BLaER1 treated with 17β-estradiol and CSF1 and Interleukin-3, amounts not matched to agents 10 nM and 100 nM (cell line): Measurements from ENCODE around the gene SPINT2.

ENCODE experiments used
- H3K27ac ChIP-seq, 11 experiments: shearing (Covaris generic); formaldehyde crosslinking; 2 replicates each; pipeline ENCODE4 v1.8.1; 2022
- H3K27me3 ChIP-seq, 11 experiments: shearing (Covaris generic); formaldehyde crosslinking; 2 replicates each; pipeline ENCODE4 v1.8.1; 2022
- H3K36me3 ChIP-seq, 11 experiments: shearing (Covaris generic); formaldehyde crosslinking; 2 replicates each; pipeline ENCODE4 v1.8.1; 2022
- H3K4me1 ChIP-seq, 10 experiments: shearing (Covaris generic); formaldehyde crosslinking; 2 replicates each; pipeline ENCODE4 v1.8.1; 2022
- H3K4me2 ChIP-seq, 11 experiments: shearing (Covaris generic); formaldehyde crosslinking; 2 replicates each; pipeline ENCODE4 v1.8.1; 2022
- H3K4me3 ChIP-seq, 10 experiments: shearing (Covaris generic); formaldehyde crosslinking; 2 replicates each; pipeline ENCODE4 v1.8.1; 2022
- H3K9ac ChIP-seq, 11 experiments: shearing (Covaris generic); formaldehyde crosslinking; 2 replicates each; pipeline ENCODE4 v1.8.1; 2022
- H3K9me3 ChIP-seq, 11 experiments: shearing (Covaris generic); formaldehyde crosslinking; replicated peaks in 1 of 11; 2 replicates each; pipeline ENCODE4 v1.8.1; 2022
- H4K20me1 ChIP-seq, 11 experiments: shearing (Covaris generic); formaldehyde crosslinking; 2 replicates each; pipeline ENCODE4 v1.8.1; 2022
- Cebpa-rat ChIP-seq, 11 experiments: shearing (Covaris generic); IDR thresholded peaks; 2 replicates each; pipeline ENCODE4 v1.8.1; 2022

Gene SPINT2

GRCh38 chr19:38264486-38265212 is at the start of gene SPINT2:
Gene SPINT2, plus strand, starts transcription at chr19:38264573. Its CDS starts 320 bp downstream, at chr19:38264893.
- Histone ChIP-seq H3K4me3 (peak within 1 kb of the TSS; percentile 64 to 82 (median 71)), H3K9me3 (no peaks in the 10 kb centered on the region), H4K20me1 (peaks cover 0 to 37% (median 0%) of the 10 kb centered on the region in 11 experiments; a peak in 8 of 22 replicates), H3K27me3 (no peaks in the 10 kb centered on the region), H3K27ac (peak within 1 kb of the TSS; percentile 73 to 93 (median 80)), H3K4me2 (peak within 1 kb of the TSS; percentile 88 to 99 (median 96)), H3K36me3 (no peaks in the 10 kb centered on the region; a peak in 2 of 22 replicates), H3K9ac (peak within 1 kb of the TSS; percentile 66 to 91 (median 80)), H3K4me1 (peaks cover 43 to 72% (median 62%) of the 10 kb centered on the region in 10 experiments)
- TF ChIP-seq Cebpa-rat (IDR thresholded peaks at IDR 0.05) = no peak

GRCh38 chr19:38216785-38217641 is 47.4 kb upstream of the SPINT2 start:
- H4K20me1 ChIP-seq = peaks cover 0 to 35% (median 14%) of the 10 kb centered on the region in 11 experiments; a peak in 11 of 22 replicates
- TF ChIP-seq Cebpa-rat (IDR thresholded peaks at IDR 0.05) = no peak
- H3K36me3 ChIP-seq = peaks cover 0 to 25% (median 8%) of the 10 kb centered on the region in 11 experiments; a peak in 9 of 22 replicates
- no peak overlapping the region for H3K9ac ChIP-seq
- peaks cover 9 to 21% (median 16%) of the 10 kb centered on the region in 10 experiments for H3K4me1 ChIP-seq
- H3K4me2 ChIP-seq = no peak overlapping the region
- H3K27me3 ChIP-seq = peaks cover 0 to 17% (median 7%) of the 10 kb centered on the region in 11 experiments; a peak in 9 of 22 replicates
- H3K9me3 ChIP-seq = no peaks in the 10 kb centered on the region
- H3K4me3 ChIP-seq = no peak overlapping the region
- no peak overlapping the region for H3K27ac ChIP-seq

DNA sequence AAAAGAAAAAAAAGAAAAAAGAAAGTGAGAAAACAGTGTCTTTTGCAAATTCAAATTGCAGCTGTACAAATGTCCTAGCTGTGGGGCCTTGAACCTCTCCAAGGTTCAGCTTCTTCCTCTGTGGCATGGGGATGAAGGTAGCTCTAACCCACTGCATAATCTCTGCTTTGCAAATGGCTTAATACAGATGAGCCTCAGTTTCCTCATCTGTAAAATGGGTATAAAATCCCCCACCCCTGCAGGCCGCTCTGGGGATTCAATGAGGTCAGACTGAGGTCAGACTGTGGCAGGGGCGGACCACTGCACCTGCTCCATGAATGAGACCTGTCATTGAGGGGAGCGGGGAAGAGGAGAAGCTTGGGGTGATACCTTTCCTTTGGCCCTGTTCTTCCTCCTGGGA is 46.2 kb upstream of the SPINT2 start:
- peaks cover 9 to 20% (median 16%) of the 10 kb centered on the region in 10 experiments for H3K4me1 ChIP-seq
- peaks cover 0 to 25% (median 8%) of the 10 kb centered on the region in 11 experiments; a peak in 9 of 22 replicates for H3K36me3 ChIP-seq
- no peak for TF ChIP-seq Cebpa-rat (IDR thresholded peaks at IDR 0.05)
- H4K20me1 ChIP-seq = peaks cover 0 to 34% (median 13%) of the 10 kb centered on the region in 11 experiments; a peak in 11 of 22 replicates
- H3K9ac ChIP-seq = no peak overlapping the region
- peaks cover 0 to 18% (median 10%) of the 10 kb centered on the region in 11 experiments; a peak in 9 of 22 replicates for H3K27me3 ChIP-seq
- no peak overlapping the region for H3K4me2 ChIP-seq
- no peak overlapping the region for H3K4me3 ChIP-seq
- no peaks in the 10 kb centered on the region for H3K9me3 ChIP-seq
- no peak overlapping the region for H3K27ac ChIP-seq

DNA sequence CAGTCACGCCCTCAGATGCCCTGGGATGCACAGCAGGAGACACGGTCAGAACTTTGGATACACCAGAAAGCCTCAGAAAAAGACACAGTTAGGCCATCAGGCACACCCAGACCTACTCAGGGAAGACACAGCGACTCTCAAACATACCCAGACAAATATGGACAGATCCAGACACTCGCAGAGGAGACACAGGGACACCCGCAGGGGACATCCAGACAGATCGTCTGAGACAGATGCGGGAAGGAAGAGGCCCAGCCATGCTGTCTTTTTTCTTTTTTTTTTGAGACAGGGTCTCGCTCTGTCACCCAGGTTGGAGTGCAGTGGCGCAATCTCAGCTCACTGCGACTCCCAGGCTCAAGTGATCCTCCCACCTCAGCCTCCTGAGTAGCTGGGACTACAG is 45.2 kb upstream of the SPINT2 start:
- Histone ChIP-seq H3K27ac (no peak overlapping the region), H4K20me1 (peaks cover 0 to 24% (median 4%) of the 10 kb centered on the region in 11 experiments; a peak in 8 of 22 replicates), H3K4me3 (no peak overlapping the region), H3K9me3 (no peaks in the 10 kb centered on the region), H3K36me3 (peaks cover 0 to 25% (median 8%) of the 10 kb centered on the region in 11 experiments; a peak in 9 of 22 replicates), H3K4me2 (no peak overlapping the region), H3K27me3 (peaks cover 0 to 15% (median 8%) of the 10 kb centered on the region in 11 experiments; a peak in 8 of 22 replicates), H3K9ac (0 out of 22 replicates have a peak overlapping the region, but pooled peaks of 1 of the 11 experiments have one; percentile 11), H3K4me1 (peaks cover 4 to 18% (median 13%) of the 10 kb centered on the region in 10 experiments)
- no peak for TF ChIP-seq Cebpa-rat (IDR thresholded peaks at IDR 0.05)

GRCh38 chr19:38221421-38221820 is 43.0 kb upstream of the SPINT2 start:
- H4K20me1 ChIP-seq = peaks cover 0 to 20% (median 0%) of the 10 kb centered on the region in 11 experiments; a peak in 3 of 22 replicates
- H3K27ac ChIP-seq = no peak overlapping the region
- no peak overlapping the region for H3K4me2 ChIP-seq
- H3K9ac ChIP-seq = no peak overlapping the region
- H3K4me3 ChIP-seq = no peak overlapping the region
- H3K36me3 ChIP-seq = peaks cover 0 to 15% (median 8%) of the 10 kb centered on the region in 11 experiments; a peak in 9 of 22 replicates
- H3K4me1 ChIP-seq = peaks cover 3 to 18% (median 13%) of the 10 kb centered on the region in 10 experiments; a peak in 17 of 20 replicates
- peaks cover 0 to 15% (median 8%) of the 10 kb centered on the region in 11 experiments; a peak in 8 of 22 replicates for H3K27me3 ChIP-seq
- no peaks in the 10 kb centered on the region for H3K9me3 ChIP-seq
- no peak for TF ChIP-seq Cebpa-rat (IDR thresholded peaks at IDR 0.05)

- Histone ChIP-seq H3K27ac (no peak overlapping the region), H3K4me3 (no peak overlapping the region), H3K36me3 (peaks cover 0 to 15% (median 8%) of the 10 kb centered on the region in 11 experiments; a peak in 9 of 22 replicates), H3K27me3 (peaks cover 0 to 15% (median 8%) of the 10 kb centered on the region in 11 experiments; a peak in 11 of 22 replicates), H4K20me1 (peaks cover 0 to 15% (median 0%) of the 10 kb centered on the region in 11 experiments; a peak in 3 of 22 replicates), H3K9me3 (no peaks in the 10 kb centered on the region), H3K4me1 (peaks cover 3 to 25% (median 19%) of the 10 kb centered on the region in 10 experiments; a peak in 17 of 20 replicates), H3K9ac (no peak overlapping the region), H3K4me2 (no peak overlapping the region)
- TF ChIP-seq Cebpa-rat (IDR thresholded peaks at IDR 0.05) = no peak
Measured at GRCh38 chr19:38221919-38222830, 42.2 kb upstream of the SPINT2 start.

DNA sequence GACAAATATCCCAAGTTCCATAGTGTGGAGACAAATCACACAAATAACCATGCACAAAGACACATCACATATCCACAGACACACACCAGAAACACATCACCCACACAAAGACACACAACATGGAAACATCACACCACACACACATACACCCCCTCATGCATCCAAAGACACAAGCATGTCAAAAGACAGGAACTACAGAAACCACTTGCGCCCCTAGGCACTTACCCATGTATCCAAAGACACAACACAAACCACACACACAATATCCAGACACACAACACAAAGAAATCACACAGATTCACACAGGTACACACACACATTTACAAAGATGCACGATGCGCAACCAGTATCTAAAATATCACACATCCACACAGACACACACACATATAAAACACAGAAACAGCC is 41.3 kb upstream of the SPINT2 start:
- peaks cover 0 to 13% (median 7%) of the 10 kb centered on the region in 11 experiments; a peak in 9 of 22 replicates for H3K36me3 ChIP-seq
- peaks cover 0 to 22% (median 0%) of the 10 kb centered on the region in 11 experiments; a peak in 4 of 22 replicates for H4K20me1 ChIP-seq
- peaks cover 8 to 24% (median 18%) of the 10 kb centered on the region in 11 experiments; a peak in 20 of 22 replicates for H3K27me3 ChIP-seq
- peak overlapping the region in 7 of 10 experiments; percentile 57 to 75 (median 67); a peak in 8 of 20 replicates for H3K4me3 ChIP-seq
- peaks cover 3 to 34% (median 28%) of the 10 kb centered on the region in 10 experiments; a peak in 17 of 20 replicates for H3K4me1 ChIP-seq
- peak overlapping the region in 5 of 11 experiments; percentile 64 to 74 (median 70); a peak in 6 of 22 replicates for H3K9ac ChIP-seq
- no peaks in the 10 kb centered on the region for H3K9me3 ChIP-seq
- no peak for TF ChIP-seq Cebpa-rat (IDR thresholded peaks at IDR 0.05)
- no peak overlapping the region for H3K27ac ChIP-seq
- peak overlapping the region in 10 of 11 experiments; percentile 75 to 96 (median 89); a peak in 20 of 22 replicates for H3K4me2 ChIP-seq
